ES-I3 (cell line): ENCODE results near the gene DNAH14.
"Not testable (repeated sequence)": the region's sequence is repeated elsewhere in the genome, so short reads cannot be mapped to it uniquely, and the experiment has no call there.

ENCODE experiments used
- H3K36me3 ChIP-seq: 2 replicates; pipeline ENCODE4 v1.6.1; 2013; ENCODE audit warnings: mild to moderate bottlenecking, low read length, control low read depth, moderate library complexity; ENCODE audit not compliant: insufficient read depth
- H3K4me1 ChIP-seq: 2 replicates; pipeline ENCODE4 v1.6.1; 2013; ENCODE audit warnings: mild to moderate bottlenecking, control low read depth, low read length; ENCODE audit not compliant: insufficient read depth
- H3K9ac ChIP-seq: 2 replicates; pipeline ENCODE4 v1.6.1; 2013; ENCODE audit warnings: low read depth, mild to moderate bottlenecking, low read length, moderate library complexity
- H3K9me3 ChIP-seq: 2 replicates; pipeline ENCODE4 v1.6.1; 2013; ENCODE audit warnings: mild to moderate bottlenecking, low read length, moderate library complexity; ENCODE audit not compliant: control insufficient read depth, insufficient read depth

The DNAH14 gene

GRCh38 chr1:225113265-225113664, 183.8 kb downstream of the DNAH14 start:
- Histone ChIP-seq H3K9me3 (no peaks in the 10 kb centered on the region), H3K36me3 (no peaks in the 10 kb centered on the region; the same call in 1 of the 2 replicates), H3K4me1 (no peaks in the 10 kb centered on the region), H3K9ac (no peak overlapping the region)

DNA sequence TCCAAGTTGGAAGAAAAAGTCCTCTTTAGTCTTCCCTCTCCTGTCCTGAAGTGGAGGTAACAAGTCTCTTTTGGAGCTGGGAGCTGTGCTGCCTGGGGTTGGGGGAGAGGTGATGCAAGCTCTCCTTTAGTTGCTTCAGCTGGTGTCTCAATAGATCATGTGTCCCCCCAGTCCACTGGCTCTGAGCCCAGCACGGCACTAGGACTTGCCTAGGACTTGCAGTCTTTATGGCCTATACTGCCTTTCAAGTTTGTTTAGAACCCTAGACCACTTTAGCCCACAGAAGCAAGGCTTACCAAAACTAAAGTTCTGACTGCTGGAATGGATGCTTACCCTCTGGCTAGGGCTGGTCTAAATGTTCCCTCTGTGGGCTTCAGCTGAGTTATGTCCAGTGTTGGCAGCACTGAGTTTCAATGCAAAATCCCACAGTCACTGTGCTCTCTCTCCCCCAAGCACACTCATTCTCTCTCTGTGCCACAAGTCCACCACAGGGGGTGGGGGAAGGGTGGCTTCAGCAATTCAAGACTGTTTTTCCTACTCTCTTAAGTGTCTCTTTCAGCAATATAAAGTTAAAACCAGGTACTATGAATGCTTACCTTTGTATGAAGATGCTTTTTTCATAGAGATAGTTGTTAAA, 185.0 kb downstream of the DNAH14 start:
- Histone ChIP-seq H3K9me3 (no peaks in the 10 kb centered on the region), H3K36me3 (no peaks in the 10 kb centered on the region), H3K9ac (no peak overlapping the region), H3K4me1 (no peaks in the 10 kb centered on the region)

GRCh38 chr1:225119307-225119706, 189.8 kb downstream of the DNAH14 start:
- H3K36me3 ChIP-seq, result no peaks in the 10 kb centered on the region
- H3K9me3 ChIP-seq, result no peaks in the 10 kb centered on the region
- no peaks in the 10 kb centered on the region for H3K4me1 ChIP-seq
- H3K9ac ChIP-seq, result no peak overlapping the region

GRCh38 chr1:225121095-225121494, 191.6 kb downstream of the DNAH14 start:
- H3K36me3 ChIP-seq, result no peaks in the 10 kb centered on the region
- H3K9ac ChIP-seq, result no peak overlapping the region
- no peaks in the 10 kb centered on the region for H3K9me3 ChIP-seq
- H3K4me1 ChIP-seq, result no peaks in the 10 kb centered on the region

DNA sequence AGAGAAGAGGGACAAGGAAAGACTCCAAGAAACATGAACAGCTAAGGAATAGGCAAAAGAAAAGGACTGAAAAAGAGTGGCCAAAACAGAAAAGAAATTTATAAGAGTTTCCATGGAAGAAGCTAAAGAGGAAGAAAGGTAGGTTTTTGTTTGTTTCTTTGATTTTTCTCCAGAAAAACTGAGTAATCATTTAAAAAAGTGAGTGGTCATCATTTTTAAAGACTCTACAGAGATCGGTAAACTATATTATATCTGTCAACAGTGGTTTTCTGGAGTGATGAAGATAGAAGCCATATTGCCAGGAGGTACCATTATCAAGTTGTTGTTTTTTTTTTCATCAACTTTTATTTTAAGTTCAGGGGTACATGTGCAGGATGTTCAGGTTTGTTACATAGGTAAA, 202.4 kb downstream of the DNAH14 start:
- Histone ChIP-seq H3K9me3 (no peaks in the 10 kb centered on the region), H3K4me1 (no peaks in the 10 kb centered on the region), H3K9ac (no peak overlapping the region), H3K36me3 (no peaks in the 10 kb centered on the region)

DNA sequence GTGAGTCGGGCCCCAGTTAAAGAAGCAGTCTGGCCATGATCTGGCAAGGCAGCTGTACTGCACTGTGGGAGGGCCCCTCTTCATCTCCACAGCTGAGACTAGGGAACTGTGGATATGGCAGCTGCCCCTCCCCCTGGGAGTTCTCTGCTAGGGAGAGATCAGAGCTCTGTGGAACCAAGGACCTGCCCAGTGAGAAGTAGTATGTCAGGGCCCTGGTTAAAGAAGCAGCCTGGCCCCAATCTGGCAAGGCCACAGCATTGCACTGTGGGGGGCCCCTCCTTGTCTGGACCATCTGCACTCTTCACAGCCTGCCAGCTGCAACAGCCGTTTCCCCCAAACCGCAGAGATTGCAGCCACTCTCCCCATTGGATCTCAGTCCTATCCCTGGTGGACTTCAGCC, 208.5 kb downstream of the DNAH14 start:
- Histone ChIP-seq H3K9ac (no peak overlapping the region), H3K4me1 (no peaks in the 10 kb centered on the region), H3K9me3 (no peaks in the 10 kb centered on the region), H3K36me3 (no peaks in the 10 kb centered on the region)

- Histone ChIP-seq H3K4me1 (0 out of 2 replicates have a peak, but pooled peaks cover 4% of the 10 kb centered on the region), H3K9ac (no peak overlapping the region), H3K36me3 (no peaks in the 10 kb centered on the region), H3K9me3 (no peaks in the 10 kb centered on the region)
These were observed 213.5 kb downstream of the DNAH14 start for GRCh38 chr1:225143001-225143400.

DNA sequence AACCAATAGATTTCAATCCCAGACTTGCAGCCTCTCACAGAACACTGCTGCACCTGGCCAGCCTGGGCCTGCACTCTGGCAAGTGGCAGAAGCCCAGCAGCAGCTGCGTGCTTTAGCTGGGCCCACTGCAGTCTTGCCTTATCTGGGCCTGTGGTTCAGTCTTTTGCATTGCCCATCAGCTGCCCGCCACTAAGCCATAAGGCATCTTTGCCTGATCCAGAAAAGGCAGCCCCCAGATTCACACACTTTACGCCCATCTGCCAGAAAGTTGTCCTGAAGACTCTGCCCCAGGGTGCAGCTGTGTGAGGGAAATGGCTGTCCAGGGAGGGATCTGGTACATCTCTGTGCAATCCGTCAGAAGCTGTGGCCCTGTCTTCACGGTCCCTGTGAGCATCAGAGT, 217.0 kb downstream of the DNAH14 start:
- H3K9me3 ChIP-seq, result no peaks in the 10 kb centered on the region
- 0 out of 2 replicates have a peak, but pooled peaks cover 4% of the 10 kb centered on the region for H3K4me1 ChIP-seq
- no peaks in the 10 kb centered on the region for H3K36me3 ChIP-seq
- H3K9ac ChIP-seq, result no peak overlapping the region

- H3K9me3 ChIP-seq, H3K36me3 ChIP-seq, H3K9ac ChIP-seq, H3K4me1 ChIP-seq: not testable (repeated sequence)
These were observed 218.3 kb downstream of the DNAH14 start for GRCh38 chr1:225147791-225148190.

DNA sequence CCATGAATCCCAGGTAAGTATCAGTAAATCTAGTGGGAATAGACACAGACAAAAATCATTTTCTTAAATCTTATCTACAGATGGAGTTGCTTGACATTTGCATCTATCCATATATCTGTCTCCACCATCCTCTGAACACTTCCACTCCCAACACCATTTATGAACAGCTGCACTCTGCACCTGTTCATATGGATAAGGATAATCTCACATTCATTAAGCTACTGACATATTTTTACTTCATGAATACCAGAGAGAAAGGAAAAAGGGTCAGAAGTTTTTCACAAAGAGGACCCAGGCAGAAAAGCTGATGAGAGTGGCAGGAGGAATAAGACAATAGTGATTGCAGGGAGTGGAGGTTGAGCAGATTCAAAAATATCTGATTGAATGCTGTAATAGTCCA, 222.6 kb downstream of the DNAH14 start:
- Histone ChIP-seq H3K36me3 (no peaks in the 10 kb centered on the region; the same call in 1 of the 2 replicates), H3K9ac (no peak overlapping the region), H3K9me3 (no peaks in the 10 kb centered on the region), H3K4me1 (no peaks in the 10 kb centered on the region)

GRCh38 chr1:225155555-225155954, 226.1 kb downstream of the DNAH14 start:
- Histone ChIP-seq H3K9me3 (no peaks in the 10 kb centered on the region), H3K4me1 (no peaks in the 10 kb centered on the region), H3K9ac (no peak overlapping the region), H3K36me3 (no peaks in the 10 kb centered on the region; the same call in 1 of the 2 replicates)

GRCh38 chr1:225156254-225156653, 226.8 kb downstream of the DNAH14 start:
- H3K9ac ChIP-seq, result no peak overlapping the region
- H3K36me3 ChIP-seq, result no peaks in the 10 kb centered on the region; the same call in 1 of the 2 replicates
- H3K4me1 ChIP-seq, result no peaks in the 10 kb centered on the region
- no peaks in the 10 kb centered on the region for H3K9me3 ChIP-seq

- Histone ChIP-seq H3K9ac (no peak overlapping the region), H3K4me1 (no peaks in the 10 kb centered on the region), H3K9me3 (no peaks in the 10 kb centered on the region), H3K36me3 (no peaks in the 10 kb centered on the region; the same call in 1 of the 2 replicates)
These were observed 228.8 kb downstream of the DNAH14 start for GRCh38 chr1:225158291-225158690.

- Histone ChIP-seq H3K9me3 (no peaks in the 10 kb centered on the region), H3K4me1 (no peaks in the 10 kb centered on the region), H3K9ac (no peak overlapping the region), H3K36me3 (no peaks in the 10 kb centered on the region; the same call in 1 of the 2 replicates)
These were observed 230.3 kb downstream of the DNAH14 start for GRCh38 chr1:225159793-225160192.

DNA sequence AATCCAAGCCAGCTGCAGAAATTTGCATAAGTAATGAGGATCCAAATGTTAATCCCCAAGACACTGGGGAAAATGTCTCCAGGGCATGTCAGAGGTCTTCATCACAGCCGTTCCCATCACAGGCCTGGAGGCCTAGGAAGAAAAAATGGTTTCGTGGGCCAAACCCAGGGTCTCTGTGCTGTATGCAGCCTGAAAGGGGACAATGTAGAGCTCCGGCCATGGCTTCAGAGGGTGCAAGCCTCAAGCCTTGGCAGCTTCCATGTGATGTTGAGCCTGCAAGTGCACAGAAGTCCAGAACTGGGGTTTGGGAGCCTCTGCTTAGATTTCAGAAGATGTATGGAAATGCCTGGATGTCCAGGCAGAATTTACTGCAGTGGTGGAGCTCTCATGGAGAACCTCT, 247.9 kb downstream of the DNAH14 start:
- not testable (repeated sequence) for H3K9me3 ChIP-seq, H3K4me1 ChIP-seq, H3K9ac ChIP-seq, H3K36me3 ChIP-seq
